GM21619 (cell line): ENCODE measurements around the gene DUS4L.
"Not testable (repeated sequence)": the region's sequence is repeated elsewhere in the genome, so short reads cannot be mapped to it uniquely, and the experiment has no call there.

Source experiments
- ATAC-seq: cut with Tn5 transposase; IDR thresholded peaks from one replicate; pipeline ENCODE4 v1.9.1; 2021; ENCODE audit not compliant: unreplicated experiment

The DUS4L gene

GRCh38 chr7:107563775-107564552 is at the start of gene DUS4L, which contains the start of gene COG5:
TSS of gene DUS4L (plus strand) at chr7:107563971. CDS start at chr7:107567071, 3,100 bp downstream.
TSS of gene COG5 (minus strand) at chr7:107563920. CDS start at chr7:107563896, 24 bp downstream.
- ATAC-seq: peak; percentile 98

- no peak for ATAC-seq
These were observed 37.1 kb upstream of the DUS4L start for GRCh38 chr7:107526672-107527071.

GRCh38 chr7:107527196-107527595 is 36.6 kb upstream of the DUS4L start:
- ATAC-seq: no peak

- ATAC-seq: no peak
These were observed 35.3 kb upstream of the DUS4L start for GRCh38 chr7:107528461-107528860.

- ATAC-seq: no peak
These were observed 33.0 kb upstream of the DUS4L start for GRCh38 chr7:107530751-107531150.

GRCh38 chr7:107534139-107534538 is 29.6 kb upstream of the DUS4L start:
- ATAC-seq: no peak

- ATAC-seq: not testable (repeated sequence)
These were observed 26.5 kb upstream of the DUS4L start for GRCh38 chr7:107537228-107537627.

- no peak for ATAC-seq
These were observed 25.8 kb upstream of the DUS4L start for GRCh38 chr7:107538001-107538400.

GRCh38 chr7:107543338-107543993 is 20.3 kb upstream of the DUS4L start:
- no peak for ATAC-seq

- no peak for ATAC-seq
These were observed 18.8 kb upstream of the DUS4L start for GRCh38 chr7:107544848-107545591.

- ATAC-seq: no peak
These were observed 11.8 kb upstream of the DUS4L start for GRCh38 chr7:107551936-107552335.

- ATAC-seq: no peak
These were observed 7.9 kb upstream of the DUS4L start for GRCh38 chr7:107555893-107556292.

GRCh38 chr7:107559864-107560263 is 3.9 kb upstream of the DUS4L start:
- no peak for ATAC-seq

GRCh38 chr7:107560898-107561516 is 2.8 kb upstream of the DUS4L start:
- ATAC-seq: no peak

GRCh38 chr7:107563081-107563774 is 543 bp upstream of the DUS4L start:
- peak; percentile 49 for ATAC-seq

GRCh38 chr7:107564553-107565298 is 955 bp downstream of the DUS4L start:
- ATAC-seq: no peak

- ATAC-seq: no peak
These were observed 6.5 kb downstream of the DUS4L start for GRCh38 chr7:107570298-107570697.

- ATAC-seq: no peak
These were observed 9.8 kb downstream of the DUS4L start for GRCh38 chr7:107573537-107573936.

- no peak for ATAC-seq
These were observed 15.7 kb downstream of the DUS4L start for GRCh38 chr7:107579554-107579884.
